ENCODE measurements around the gene WNT6.

The WNT6 gene

DNA sequence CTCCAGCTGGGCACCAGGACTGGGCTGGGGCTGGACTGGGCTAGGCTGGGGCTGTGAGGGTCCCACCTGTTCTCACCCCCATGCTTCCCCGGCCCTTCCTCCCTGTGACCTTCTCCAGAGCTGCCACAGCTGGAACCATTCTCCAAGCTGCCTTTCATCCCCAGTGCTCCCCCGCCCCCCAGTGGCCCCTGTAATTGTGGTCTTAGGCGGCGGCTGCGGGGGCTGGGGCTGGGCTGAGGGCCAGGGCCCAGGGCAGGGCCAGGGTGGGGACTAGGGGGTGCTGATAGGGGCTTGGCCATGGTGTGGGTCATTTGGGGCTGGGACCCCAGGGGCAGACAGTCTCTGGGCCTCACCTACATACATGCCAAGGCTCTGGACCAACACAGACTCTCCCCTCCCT, 18.3 kb downstream of the WNT6 start:
- no peak for DNase-seq (ENCODE audit: low read depth)

- DNase-seq (ENCODE audit: low read depth) = no peak
Observed at GRCh38 chr2:218878486-218878885, 18.9 kb downstream of the WNT6 start.

GRCh38 chr2:218878926-218879761, 19.5 kb downstream of the WNT6 start:
- DNase-seq (ENCODE audit: low read depth) = no peak

- no peak for DNase-seq (ENCODE audit: low read depth)
Observed at GRCh38 chr2:218879776-218880101, 20.1 kb downstream of the WNT6 start.

- no peak for DNase-seq (ENCODE audit: low read depth)
Observed at GRCh38 chr2:218880102-218880858, 20.7 kb downstream of the WNT6 start, which contains the start of gene WNT10A. Gene WNT10A (plus strand): TSS chr2:218880852. CDS start chr2:218880996, 144 bp downstream.

DNA sequence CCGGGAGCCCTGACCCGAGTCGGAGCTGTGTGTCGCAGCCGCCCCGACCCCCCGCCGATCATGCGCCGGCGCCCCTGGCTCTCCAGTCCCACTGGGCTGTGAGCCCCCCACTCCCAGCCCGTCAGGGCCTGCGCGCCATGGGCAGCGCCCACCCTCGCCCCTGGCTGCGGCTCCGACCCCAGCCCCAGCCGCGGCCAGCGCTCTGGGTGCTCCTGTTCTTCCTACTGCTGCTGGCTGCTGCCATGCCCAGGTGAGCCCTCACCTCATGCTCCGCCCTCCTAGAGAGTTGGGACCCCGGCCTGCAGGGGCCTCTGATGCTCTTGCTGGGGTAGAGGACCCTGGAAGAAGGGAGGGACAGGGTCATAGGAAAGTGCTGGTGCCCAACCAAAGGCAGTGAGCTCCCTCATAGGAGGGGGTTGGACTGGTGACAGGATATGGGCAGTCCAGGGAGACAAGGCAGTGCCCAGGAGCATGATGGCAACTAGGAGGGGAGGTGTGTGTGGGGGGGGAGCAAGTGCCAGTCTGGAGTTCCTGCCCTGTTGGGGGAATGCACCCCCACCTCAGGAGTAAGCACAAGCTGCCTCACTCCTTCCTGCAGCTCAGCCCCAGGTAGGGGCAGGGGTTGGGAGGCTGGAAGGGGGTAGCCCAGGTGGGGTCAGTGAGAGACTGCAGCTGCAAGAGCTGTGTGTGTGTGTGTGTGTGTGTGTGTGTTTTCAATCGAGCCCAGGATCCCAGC, 21.4 kb downstream of the WNT6 start:
- DNase-seq (ENCODE audit: low read depth) = no peak

GRCh38 chr2:218881744-218882460, 22.3 kb downstream of the WNT6 start:
- no peak for DNase-seq (ENCODE audit: low read depth)

DNA sequence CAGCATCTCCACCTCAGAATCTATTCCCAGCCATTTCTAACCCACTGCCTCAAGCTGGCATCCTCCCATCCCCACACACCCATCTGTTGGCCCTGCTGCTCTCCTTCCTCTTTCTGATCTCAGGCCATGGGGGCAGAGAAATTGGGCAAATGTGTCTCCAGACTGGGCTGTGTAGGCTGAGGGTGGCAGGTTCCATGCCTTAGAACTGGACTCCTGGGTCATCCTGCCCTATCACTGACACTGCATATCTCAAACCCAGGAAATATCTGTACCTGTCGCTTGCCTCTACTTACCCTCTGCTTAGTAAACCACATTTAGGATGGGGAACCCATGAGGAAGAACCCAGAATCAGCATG, 22.8 kb downstream of the WNT6 start:
- no peak for DNase-seq (ENCODE audit: low read depth)

- no peak for DNase-seq (ENCODE audit: low read depth)
Observed at GRCh38 chr2:218882866-218883366, 23.3 kb downstream of the WNT6 start.

- no peak for DNase-seq (ENCODE audit: low read depth)
Observed at GRCh38 chr2:218883491-218884490, 24.2 kb downstream of the WNT6 start.

- DNase-seq (ENCODE audit: low read depth) = no peak
Observed at GRCh38 chr2:218884519-218884918, 24.9 kb downstream of the WNT6 start.

DNA sequence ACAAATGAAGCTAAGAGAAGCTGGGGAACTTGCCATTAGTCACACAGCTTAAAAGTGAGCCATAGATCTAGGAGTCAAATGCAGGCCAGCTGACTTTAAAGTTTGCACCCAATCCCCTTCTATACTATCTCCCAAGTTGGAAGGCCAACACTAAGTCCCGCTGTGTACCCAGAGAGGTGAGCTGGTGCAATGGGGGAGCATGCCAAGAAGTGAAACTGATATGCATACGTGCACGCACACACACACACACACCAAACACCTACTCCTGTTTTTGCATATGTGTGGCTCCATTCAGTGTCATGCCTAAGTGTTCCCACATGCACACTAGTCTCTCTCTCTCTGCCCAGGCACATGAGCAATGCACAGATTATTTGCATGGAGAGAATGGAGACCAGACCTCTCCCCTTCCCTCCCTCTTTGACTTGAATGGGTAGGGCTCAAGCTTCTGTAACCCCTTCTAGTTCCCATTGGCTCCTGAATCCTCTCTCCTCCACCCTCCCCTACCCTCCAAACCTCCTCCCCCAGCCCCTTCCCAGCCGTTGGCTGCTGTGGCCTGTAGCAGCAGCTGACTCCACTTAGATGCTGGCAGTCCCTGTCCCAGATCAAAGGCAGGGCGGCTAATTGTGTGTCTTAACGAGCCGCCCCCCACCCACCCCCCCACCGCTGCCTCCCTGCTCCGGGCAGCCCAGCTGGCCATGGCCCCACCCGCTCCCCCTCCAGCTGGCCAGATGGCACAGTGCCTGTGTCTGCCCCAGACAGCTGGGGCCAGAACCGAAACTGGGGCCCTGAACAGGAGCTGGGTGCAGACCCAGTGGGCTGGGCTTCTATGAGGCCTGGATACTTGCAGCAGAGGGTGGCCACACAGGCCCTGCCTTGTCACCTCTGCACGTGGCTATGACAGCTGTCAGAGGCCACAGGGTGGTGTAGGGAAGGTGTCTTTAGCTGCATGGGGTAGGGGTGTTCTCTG, 26.7 kb downstream of the WNT6 start:
- no peak for DNase-seq (ENCODE audit: low read depth)

DNA sequence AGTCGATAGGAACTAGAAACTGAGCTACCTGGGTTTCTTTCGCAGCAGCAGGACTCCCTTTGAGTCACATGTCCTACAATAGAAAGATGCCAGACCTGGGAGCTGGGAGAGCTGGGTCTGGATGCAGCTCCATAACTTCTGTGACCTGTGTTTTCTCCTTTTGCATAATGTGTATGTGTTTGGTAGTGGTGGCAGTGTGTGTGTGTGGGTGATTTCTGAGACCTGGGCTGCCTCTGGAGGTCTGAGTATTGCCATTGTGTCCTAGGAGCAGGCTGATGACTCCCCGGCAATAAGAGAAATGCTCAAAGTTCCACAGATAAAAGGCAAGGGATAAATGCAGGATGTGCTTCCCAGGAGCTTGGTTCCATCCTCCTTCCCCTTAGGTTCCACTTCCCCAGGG, 27.5 kb downstream of the WNT6 start:
- no peak for DNase-seq (ENCODE audit: low read depth)

DNA sequence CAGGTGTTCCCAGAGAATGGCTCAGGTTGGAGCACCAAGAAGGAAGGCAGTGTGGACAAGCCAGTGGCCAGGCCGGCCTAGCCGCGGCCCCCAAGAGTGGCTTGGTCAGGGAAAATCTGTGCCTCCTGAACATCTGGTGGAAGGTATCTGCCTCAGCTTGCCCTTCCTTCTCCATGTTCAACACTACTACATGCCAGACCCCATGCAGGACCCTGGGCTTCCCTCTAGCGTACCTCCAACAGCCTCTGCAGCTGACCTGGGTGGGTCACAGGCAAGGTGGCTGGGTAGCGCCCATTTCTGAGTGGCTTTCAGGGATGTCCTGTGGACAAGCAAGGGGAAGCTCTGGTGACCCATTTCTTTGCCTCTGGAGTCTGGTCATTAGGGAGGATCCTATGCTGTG, 28.7 kb downstream of the WNT6 start:
- DNase-seq (ENCODE audit: low read depth) = no peak

DNA sequence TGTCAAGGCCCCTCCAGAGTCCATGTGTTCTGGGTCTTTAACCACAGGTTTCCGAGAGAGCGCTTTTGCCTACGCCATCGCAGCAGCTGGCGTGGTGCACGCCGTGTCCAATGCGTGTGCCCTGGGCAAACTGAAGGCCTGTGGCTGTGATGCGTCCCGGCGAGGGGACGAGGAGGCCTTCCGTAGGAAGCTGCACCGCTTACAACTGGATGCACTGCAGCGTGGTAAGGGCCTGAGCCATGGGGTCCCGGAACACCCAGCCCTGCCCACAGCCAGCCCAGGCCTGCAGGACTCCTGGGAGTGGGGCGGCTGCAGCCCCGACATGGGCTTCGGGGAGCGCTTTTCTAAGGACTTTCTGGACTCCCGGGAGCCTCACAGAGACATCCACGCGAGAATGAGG, 30.3 kb downstream of the WNT6 start:
- no peak for DNase-seq (ENCODE audit: low read depth)

GRCh38 chr2:218890369-218890768, 30.8 kb downstream of the WNT6 start:
- DNase-seq (ENCODE audit: low read depth) = no peak

GRCh38 chr2:218891275-218892135, 31.9 kb downstream of the WNT6 start:
- DNase-seq (ENCODE audit: low read depth) = no peak

DNA sequence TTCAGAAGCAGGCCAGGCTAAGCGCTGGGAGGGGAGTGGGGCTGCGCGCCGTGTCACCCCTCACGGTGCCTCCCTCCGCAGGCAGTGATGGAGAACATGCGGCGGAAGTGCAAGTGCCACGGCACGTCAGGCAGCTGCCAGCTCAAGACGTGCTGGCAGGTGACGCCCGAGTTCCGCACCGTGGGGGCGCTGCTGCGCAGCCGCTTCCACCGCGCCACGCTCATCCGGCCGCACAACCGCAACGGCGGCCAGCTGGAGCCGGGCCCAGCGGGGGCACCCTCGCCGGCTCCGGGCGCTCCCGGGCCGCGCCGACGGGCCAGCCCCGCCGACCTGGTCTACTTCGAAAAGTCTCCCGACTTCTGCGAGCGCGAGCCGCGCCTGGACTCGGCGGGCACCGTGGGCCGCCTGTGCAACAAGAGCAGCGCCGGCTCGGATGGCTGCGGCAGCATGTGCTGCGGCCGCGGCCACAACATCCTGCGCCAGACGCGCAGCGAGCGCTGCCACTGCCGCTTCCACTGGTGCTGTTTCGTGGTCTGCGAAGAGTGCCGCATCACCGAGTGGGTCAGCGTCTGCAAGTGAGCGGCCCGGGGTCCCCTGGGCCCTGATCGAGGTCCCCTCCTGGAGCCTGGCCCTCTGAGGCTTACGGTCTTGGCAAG, 33.2 kb downstream of the WNT6 start:
- no peak for DNase-seq (ENCODE audit: low read depth)

All from GM04504 (cell line).